ENCODE results near the gene PLCD1. TPM values are rescaled to one million over a fixed set of nuclear protein-coding genes. Genes with fewer than 3 reads are reported as not detected.

The PLCD1 gene
- total and polyA plus RNA-seq, 8 donors = 7.5 to 15.6 (median 10.1) TPM

DNA sequence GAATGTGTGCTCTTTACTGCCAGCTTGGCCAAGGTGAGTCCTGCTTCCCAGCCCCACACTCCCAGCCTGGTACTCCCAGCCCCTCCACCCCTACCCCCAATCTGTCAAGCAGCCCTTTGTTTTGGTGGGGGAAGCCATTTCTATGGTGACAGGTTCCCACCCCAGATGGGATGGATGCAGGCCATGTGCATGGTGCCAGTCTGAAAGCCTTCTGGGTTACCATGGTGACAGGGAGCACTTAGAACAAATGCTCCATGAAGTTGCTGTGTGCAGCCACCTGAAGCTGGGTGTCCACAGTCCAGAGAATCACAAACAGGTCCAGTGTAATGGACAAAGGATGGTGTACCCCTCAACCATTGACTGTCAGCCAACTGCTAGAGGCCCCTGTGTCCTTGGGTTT lies 58.0 kb downstream of the PLCD1 start:
- Histone ChIP-seq H3K27me3 (no peaks in the 10 kb centered on the region), H3K27ac (no peak overlapping the region), H3K4me1 (peaks cover 0 to 3% (median 0%) of the 10 kb centered on the region in 3 donors), H3K36me3 (no peaks in the 10 kb centered on the region), H3K4me3 (no peak overlapping the region), H3K9me3 (no peaks in the 10 kb centered on the region)
- FAIRE-seq (no peak), ATAC-seq (no peak), DNase-seq (no peak)
- TF ChIP-seq, protein P1, sequence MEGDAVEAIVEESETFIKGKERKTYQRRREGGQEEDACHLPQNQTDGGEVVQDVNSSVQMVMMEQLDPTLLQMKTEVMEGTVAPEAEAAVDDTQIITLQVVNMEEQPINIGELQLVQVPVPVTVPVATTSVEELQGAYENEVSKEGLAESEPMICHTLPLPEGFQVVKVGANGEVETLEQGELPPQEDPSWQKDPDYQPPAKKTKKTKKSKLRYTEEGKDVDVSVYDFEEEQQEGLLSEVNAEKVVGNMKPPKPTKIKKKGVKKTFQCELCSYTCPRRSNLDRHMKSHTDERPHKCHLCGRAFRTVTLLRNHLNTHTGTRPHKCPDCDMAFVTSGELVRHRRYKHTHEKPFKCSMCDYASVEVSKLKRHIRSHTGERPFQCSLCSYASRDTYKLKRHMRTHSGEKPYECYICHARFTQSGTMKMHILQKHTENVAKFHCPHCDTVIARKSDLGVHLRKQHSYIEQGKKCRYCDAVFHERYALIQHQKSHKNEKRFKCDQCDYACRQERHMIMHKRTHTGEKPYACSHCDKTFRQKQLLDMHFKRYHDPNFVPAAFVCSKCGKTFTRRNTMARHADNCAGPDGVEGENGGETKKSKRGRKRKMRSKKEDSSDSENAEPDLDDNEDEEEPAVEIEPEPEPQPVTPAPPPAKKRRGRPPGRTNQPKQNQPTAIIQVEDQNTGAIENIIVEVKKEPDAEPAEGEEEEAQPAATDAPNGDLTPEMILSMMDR (IDR thresholded peaks at IDR 0.05) = no peak
- intact Hi-C loops (cut with DNase I) = no loop called here

DNA sequence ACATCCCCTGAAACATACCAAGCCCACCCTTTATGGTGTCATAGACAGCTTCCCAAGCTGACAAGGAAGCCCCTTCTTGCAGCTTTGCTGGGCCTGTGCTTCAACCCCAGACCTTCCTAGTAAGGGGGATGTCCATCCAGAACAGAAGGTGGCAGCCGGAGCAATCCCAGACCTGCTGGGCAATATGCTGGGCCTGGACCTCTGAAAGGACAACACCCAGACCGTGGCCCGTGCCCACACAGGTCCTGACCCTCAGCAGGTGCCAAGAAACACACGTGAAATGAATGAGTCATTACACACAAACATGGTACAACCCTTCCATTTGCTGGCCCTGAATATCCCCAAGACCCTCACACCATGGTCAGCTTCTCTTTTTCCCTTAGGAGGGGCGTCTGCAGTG lies 58.6 kb downstream of the PLCD1 start:
- ATAC-seq = no peak
- 67 to 72% methylated on average over 5 of the region's 5 CpGs for WGBS, 2 donors
- TF ChIP-seq, protein P1 (IDR thresholded peaks at IDR 0.05) = no peak
- DNase-seq = no peak
- intact Hi-C loops (cut with DNase I) = no loop called here
- H3K4me3 ChIP-seq = no peak overlapping the region
- H3K27me3 ChIP-seq = no peaks in the 10 kb centered on the region
- H3K9me3 ChIP-seq = no peaks in the 10 kb centered on the region
- H3K36me3 ChIP-seq = no peaks in the 10 kb centered on the region
- FAIRE-seq = no peak
- peaks cover 0 to 3% (median 2%) of the 10 kb centered on the region in 3 donors for H3K4me1 ChIP-seq
- no peak overlapping the region for H3K27ac ChIP-seq

DNA sequence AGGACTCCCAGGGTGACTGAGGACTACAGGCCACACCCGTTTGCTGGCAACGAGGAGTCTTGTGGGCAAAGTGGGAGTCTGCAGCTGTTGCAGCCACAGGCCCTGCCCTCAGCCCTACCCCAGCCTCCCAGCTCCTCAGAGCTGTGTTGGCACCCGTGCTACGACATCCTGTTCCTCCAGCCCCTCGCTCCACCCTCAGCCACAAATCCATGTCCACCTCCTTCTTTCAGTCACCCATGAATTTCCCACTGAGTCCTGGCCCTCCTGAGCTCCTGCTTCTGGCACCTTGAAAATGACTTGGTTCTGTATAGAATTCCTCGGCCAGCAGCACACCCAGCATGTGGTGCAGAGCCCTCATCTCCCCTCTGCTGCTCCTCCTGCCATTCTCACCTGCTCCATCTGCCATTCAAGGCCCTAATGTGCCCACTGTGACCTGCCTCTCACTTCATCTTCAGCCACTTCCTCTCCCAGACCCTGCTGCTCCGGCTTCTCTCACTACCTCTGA lies 59.8 kb downstream of the PLCD1 start:
- no peak overlapping the region for H3K27ac ChIP-seq
- H3K27me3 ChIP-seq = no peaks in the 10 kb centered on the region
- H3K36me3 ChIP-seq = no peaks in the 10 kb centered on the region
- TF ChIP-seq, protein P1 (IDR thresholded peaks at IDR 0.05) = no peak
- intact Hi-C loops (cut with DNase I) = loop anchor here (5.0 to 10.0 kb wide), 3 partner anchors 112 to 117 kb away; no protein-coding TSS in a partner anchor
- H3K4me1 ChIP-seq = peaks cover 3 to 13% (median 8%) of the 10 kb centered on the region in 3 donors
- ATAC-seq (no peak), FAIRE-seq (no peak), DNase-seq (no peak)
- no peak overlapping the region for H3K4me3 ChIP-seq
- 77 to 79% methylated on average over 7 of the region's 7 CpGs for whole genome bisulfite sequencing, 2 donors
- H3K9me3 ChIP-seq = no peaks in the 10 kb centered on the region

DNA sequence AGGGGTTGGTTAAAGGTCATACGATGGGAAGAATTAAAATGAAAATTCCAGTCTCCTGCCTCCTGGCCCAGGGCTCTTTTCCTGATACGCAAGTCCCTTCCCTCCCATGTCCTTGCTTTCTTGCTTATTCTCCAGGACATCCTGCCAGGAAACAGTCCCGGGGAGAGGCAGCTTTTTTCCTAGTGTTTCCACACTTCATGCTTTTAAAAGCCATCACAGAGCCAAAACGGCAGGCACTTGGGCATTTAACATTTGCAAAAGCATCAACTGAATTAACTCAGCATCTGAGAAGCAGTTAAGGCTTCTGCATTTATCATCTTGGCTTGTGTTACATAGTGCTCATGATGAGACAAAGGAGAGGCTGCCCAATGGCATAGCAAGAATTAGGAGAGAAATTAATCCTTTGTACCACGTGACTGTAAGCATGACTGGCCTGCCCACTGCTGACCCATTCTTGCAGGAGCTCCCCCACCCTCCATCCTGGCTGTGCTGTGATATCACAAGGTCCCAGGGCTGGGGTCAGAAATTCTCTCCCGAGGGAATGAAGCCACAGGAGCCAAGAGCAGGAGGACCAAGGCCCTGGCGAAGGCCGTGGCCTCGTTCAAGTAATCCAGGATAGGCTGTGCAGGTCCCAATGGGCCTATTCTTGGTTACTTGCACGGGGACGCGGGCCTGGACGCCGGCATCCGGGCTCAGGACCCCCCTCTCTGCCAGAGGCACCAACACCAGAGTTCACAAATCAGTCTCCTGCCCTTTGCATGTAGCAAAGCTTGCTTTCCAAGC lies 60.4 kb downstream of the PLCD1 start:
- no peak overlapping the region for H3K4me3 ChIP-seq
- no peak for DNase-seq
- no peak overlapping the region for H3K27ac ChIP-seq
- no peaks in the 10 kb centered on the region for H3K27me3 ChIP-seq
- intact Hi-C loops (cut with DNase I) = loop anchor here (5.0 to 10.0 kb wide), 3 partner anchors 112 to 117 kb away; no protein-coding TSS in a partner anchor
- WGBS, 2 donors = 78 to 80% methylated on average over 15 of the region's 15 CpGs
- H3K36me3 ChIP-seq = no peaks in the 10 kb centered on the region
- H3K4me1 ChIP-seq = peaks cover 3 to 17% (median 13%) of the 10 kb centered on the region in 3 donors
- TF ChIP-seq, protein P1 (IDR thresholded peaks at IDR 0.05) = no peak
- no peak for ATAC-seq
- no peaks in the 10 kb centered on the region for H3K9me3 ChIP-seq
- FAIRE-seq = no peak

DNA sequence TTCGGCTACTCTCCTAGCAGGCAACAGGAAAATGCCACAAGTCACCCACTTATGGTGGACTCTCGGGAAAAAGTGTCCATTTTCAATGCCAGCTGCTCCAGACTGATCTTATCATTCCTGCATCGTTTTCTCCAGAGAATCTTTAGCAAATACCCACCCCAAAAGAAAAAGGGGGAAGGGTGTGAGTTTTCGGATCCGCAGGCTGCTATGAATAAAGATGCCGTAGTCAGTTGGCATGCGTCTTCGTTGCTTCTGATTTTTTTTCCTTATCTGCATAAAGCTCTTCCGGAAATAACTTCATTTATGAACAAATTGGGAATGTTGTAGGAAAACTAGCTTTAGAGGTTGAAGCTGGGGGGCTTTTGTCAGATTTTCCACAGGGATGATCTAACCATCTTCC lies 61.2 kb downstream of the PLCD1 start:
- intact Hi-C loops (cut with DNase I) = loop anchor here (5.0 to 10.0 kb wide), 3 partner anchors 111 to 116 kb away; no protein-coding TSS in a partner anchor
- ATAC-seq (no peak), FAIRE-seq (no peak), DNase-seq (no peak)
- WGBS, 2 donors = 79 to 83% methylated on average over 9 of the region's 9 CpGs
- Histone ChIP-seq H3K36me3 (no peaks in the 10 kb centered on the region), H3K9me3 (no peaks in the 10 kb centered on the region), H3K27ac (no peak overlapping the region), H3K4me1 (peaks cover 3 to 23% (median 20%) of the 10 kb centered on the region in 3 donors), H3K27me3 (no peaks in the 10 kb centered on the region), H3K4me3 (no peak overlapping the region)
- TF ChIP-seq, protein P1 (IDR thresholded peaks at IDR 0.05) = no peak
